GM19455 (cell line): Measurements from ENCODE around the gene ZSCAN32.

Source experiments
- ATAC-seq: cut with Tn5 transposase; IDR thresholded peaks from one replicate; pipeline ENCODE4 v1.9.1; 2021; ENCODE audit not compliant: unreplicated experiment

The ZSCAN32 gene

GRCh38 chr16:3400779-3401688, at the start of gene ZSCAN32, which contains the start of gene ZNF174:
Gene ZSCAN32 (minus strand): TSS chr16:3401004. CDS start chr16:3397557, 3,447 bp downstream.
Gene ZNF174 (plus strand): TSS chr16:3401215. CDS start chr16:3402005, 790 bp downstream.
- ATAC-seq: peak; percentile 97

- ATAC-seq: no peak
Observed at GRCh38 chr16:3444032-3444388, 43.2 kb upstream of the ZSCAN32 start.

GRCh38 chr16:3443108-3444031, 42.6 kb upstream of the ZSCAN32 start, which contains the start of the genes NAA60 and ZNF597:
Gene NAA60 (plus strand): TSS chr16:3443680. CDS start chr16:3476228, 32,548 bp downstream.
Gene ZNF597 (minus strand): TSS chr16:3443504. CDS start chr16:3443153, 351 bp downstream.
- ATAC-seq: peak; percentile 81

- ATAC-seq: no peak
Observed at GRCh38 chr16:3439637-3440036, 38.8 kb upstream of the ZSCAN32 start.

- no peak for ATAC-seq
Observed at GRCh38 chr16:3434373-3434772, 33.6 kb upstream of the ZSCAN32 start.

- ATAC-seq: no peak
Observed at GRCh38 chr16:3431779-3432219, 31.0 kb upstream of the ZSCAN32 start.

- no peak for ATAC-seq
Observed at GRCh38 chr16:3413730-3414379, 13.1 kb upstream of the ZSCAN32 start.

- no peak for ATAC-seq
Observed at GRCh38 chr16:3408561-3409197, 7.9 kb upstream of the ZSCAN32 start.

- no peak for ATAC-seq
Observed at GRCh38 chr16:3401719-3402397, 1.1 kb upstream of the ZSCAN32 start.

- ATAC-seq: peak; percentile 39
Observed at GRCh38 chr16:3400446-3400778, 392 bp downstream of the ZSCAN32 start.

- no peak for ATAC-seq
Observed at GRCh38 chr16:3389663-3390338, 11.0 kb downstream of the ZSCAN32 start.

- no peak for ATAC-seq
Observed at GRCh38 chr16:3388325-3388724, 12.5 kb downstream of the ZSCAN32 start.

- no peak for ATAC-seq
Observed at GRCh38 chr16:3383045-3383448, 17.8 kb downstream of the ZSCAN32 start.

GRCh38 chr16:3377917-3378316, 22.9 kb downstream of the ZSCAN32 start:
- no peak for ATAC-seq

- ATAC-seq: no peak
Observed at GRCh38 chr16:3375680-3376079, 25.1 kb downstream of the ZSCAN32 start.

- ATAC-seq: no peak
Observed at GRCh38 chr16:3369073-3369472, 31.7 kb downstream of the ZSCAN32 start.

GRCh38 chr16:3364774-3365427, 35.9 kb downstream of the ZSCAN32 start:
- ATAC-seq: no peak

- no peak for ATAC-seq
Observed at GRCh38 chr16:3363793-3364192, 37.0 kb downstream of the ZSCAN32 start.

- no peak for ATAC-seq
Observed at GRCh38 chr16:3362931-3363330, 37.9 kb downstream of the ZSCAN32 start.
